ENCODE data around the gene TMEM94. TPM values are rescaled to one million over a fixed set of nuclear protein-coding genes. Genes with fewer than 3 reads are reported as not detected.
"Not testable (repeated sequence)": the region's sequence is repeated elsewhere in the genome, so short reads cannot be mapped to it uniquely, and the experiment has no call there.

Gene TMEM94
- total and polyA plus RNA-seq, 2 of the 8 experiments (the other 6 are each of a cell fraction or from before 2014, with no cell fraction given), result 54.8 to 69.9 TPM

GRCh38 chr17:75454672-75455071 is 1.8 kb upstream of the TMEM94 start:
- not testable (repeated sequence) for H3K14ac ChIP-seq (ENCODE audit: insufficient read length); H2BK20ac ChIP-seq (ENCODE audit: low read length); H2AFZ ChIP-seq (ENCODE audit: low read length); H3K4ac ChIP-seq (replicated peaks; ENCODE audit: insufficient read length, low read depth, low read length); DNase-seq (ENCODE audit: low read depth in 1 of 2, low spot score in 2 of 2); H2BK15ac ChIP-seq (ENCODE audit: low read length); H3K4me1 ChIP-seq (replicated peaks in 1 of 4; ENCODE audit: control insufficient read depth in 3 of 4, insufficient read depth in 4 of 4, low read length in 3 of 4); H3K56ac ChIP-seq (replicated peaks; ENCODE audit: insufficient read length, low read depth, low read length); H3K79me2 ChIP-seq (ENCODE audit: control insufficient read depth in 1 of 2, insufficient read depth in 2 of 2, low read length in 2 of 2); H4K8ac ChIP-seq (ENCODE audit: extremely low read depth, insufficient read depth, low read length); H2AK5ac ChIP-seq (ENCODE audit: low read depth, low read length); H3K9me3 ChIP-seq (ENCODE audit: insufficient read depth in 2 of 2, low read depth in 1 of 2, low read length in 1 of 2); H2BK120ac ChIP-seq (replicated peaks; ENCODE audit: low read depth, low read length); H3K79me1 ChIP-seq (ENCODE audit: low read depth, low read length); H2BK5ac ChIP-seq (ENCODE audit: low read depth, low read length); H4K5ac ChIP-seq (ENCODE audit: insufficient read length, low read depth, low read length); H4K91ac ChIP-seq (replicated peaks; ENCODE audit: insufficient read length, low read length); H3K36me3 ChIP-seq (ENCODE audit: control insufficient read depth in 2 of 4, insufficient read depth in 4 of 4, low read length in 3 of 4); H2BK12ac ChIP-seq (ENCODE audit: low read depth, low read length); H3K4me3 ChIP-seq (ENCODE audit: extremely low read depth in 1 of 4, insufficient read depth in 2 of 4, low read depth in 3 of 4, low read length in 4 of 4); H3K23ac ChIP-seq (ENCODE audit: insufficient read length); H3K27ac ChIP-seq (ENCODE audit: low read depth, low read length); H4K20me1 ChIP-seq (replicated peaks in 1 of 2; ENCODE audit: control insufficient read depth in 1 of 2, insufficient read depth in 2 of 2, low read length in 2 of 2); FAIRE-seq; H3K27me3 ChIP-seq (replicated peaks in 1 of 4; ENCODE audit: control insufficient read depth in 3 of 4, extremely low read depth in 1 of 4, insufficient read depth in 3 of 4, low read length in 3 of 4); H3K9ac ChIP-seq (replicated peaks in 1 of 4; ENCODE audit: extremely low read depth in 1 of 4, low read depth in 3 of 4, low read length in 3 of 4); H3K23me2 ChIP-seq (ENCODE audit: low read depth, low read length); H3K4me2 ChIP-seq (ENCODE audit: insufficient read depth in 1 of 2, low read depth in 2 of 2, low read length in 2 of 2); H3K18ac ChIP-seq (ENCODE audit: extremely low read depth, low read length)
- ChIA-PET CTCF (ENCODE audit: partially characterized antibody) (interaction anchor here (0.6 to 1.9 kb wide), 4 partner anchors 11 to 49 kb away, joined by 3 to 7 read pairs (median 4); no protein-coding TSS in a partner anchor), POLR2A (ENCODE audit: partially characterized antibody) (interaction anchor here (0.8 to 3.6 kb wide), 3 partner anchors 11 to 194 kb away, joined by 3 to 17 read pairs (median 8); partner anchors contain the start of gene GGA3)
- WGBS, 2 experiments (ENCODE audit: extremely low coverage in 1 of 2, insufficient coverage in 1 of 2, insufficient read length in 1 of 2, insufficient replicate concordance in 2 of 2, low coverage in 1 of 2, low lambda C conversion rate in 2 of 2, missing lambda C conversion rate in 1 of 2), result 95% methylated on average over 3 of the region's 3 CpGs; no CpG with 5 or more reads in 1 of the 2 experiments

Measured in H1 (cell line).